ENCODE results near the gene NPW. TPM values are rescaled to one million over a fixed set of nuclear protein-coding genes. Genes with fewer than 3 reads are reported as not detected.

The NPW gene
- total and polyA plus RNA-seq, 2 donors (not counting 1 experiment from before 2014, with no cell fraction given), result 0.20 to 0.99 TPM

DNA sequence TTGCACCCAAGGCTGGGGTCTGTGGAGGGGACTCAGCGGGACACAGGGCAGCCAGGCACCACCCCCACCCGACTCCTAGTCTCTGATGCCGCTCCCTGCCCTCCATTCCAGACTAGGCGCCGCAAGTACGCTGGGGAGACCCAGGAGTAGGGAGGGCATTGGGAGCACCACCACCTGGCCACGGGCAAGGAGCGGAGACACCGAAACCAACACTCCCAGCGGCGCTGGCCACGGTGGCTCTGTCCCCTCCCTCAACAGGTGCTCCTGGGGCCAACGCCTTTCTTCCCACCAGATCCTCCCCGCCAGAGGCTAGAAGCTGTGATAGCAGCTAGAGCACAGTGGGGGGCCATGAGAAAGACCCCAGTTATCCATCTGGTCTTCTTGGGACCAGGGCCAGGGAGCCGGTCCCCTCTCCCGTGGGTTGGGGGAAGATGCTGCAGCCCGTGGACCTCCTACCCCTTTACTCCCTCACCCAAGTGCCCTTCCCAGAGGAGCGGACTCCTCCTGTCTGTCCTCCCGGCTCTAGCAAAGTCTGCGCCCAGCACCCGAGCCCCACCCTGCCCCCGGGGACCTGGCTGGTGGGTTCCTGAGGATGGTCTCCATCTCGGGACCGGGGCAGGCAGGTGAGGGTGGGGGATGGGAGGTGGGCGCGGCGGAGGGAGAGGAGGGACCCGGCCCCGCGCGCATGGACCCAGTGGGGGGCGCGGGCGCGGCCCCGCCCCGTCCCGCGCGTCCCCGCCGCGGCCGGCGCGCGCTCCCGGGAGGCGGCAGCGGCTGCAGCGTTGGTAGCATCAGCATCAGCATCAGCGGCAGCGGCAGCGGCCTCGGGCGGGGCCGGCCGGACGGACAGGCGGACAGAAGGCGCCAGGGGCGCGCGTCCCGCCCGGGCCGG lies 30.1 kb upstream of the NPW start, which contains the start of gene SYNGR3:
Gene SYNGR3 (plus strand): TSS at position 762 of the 892 bp plus-strand sequence. CDS start 133 bp downstream, outside the sequence.
- H3K4me3 ChIP-seq (replicated peaks in 1 of 4; ENCODE audit: control extremely low read depth in 1 of 4, insufficient read depth in 1 of 4, low read depth in 3 of 4, low read length in 4 of 4), result peak within 1 kb of the TSS in 3 of 4 experiments; percentile 21 to 39 (median 37)
- H3K4me1 ChIP-seq (ENCODE audit: control insufficient read depth, extremely low read depth, insufficient read depth, low read length), result peaks cover 16% of the 10 kb centered on the region
- H4K20me1 ChIP-seq (ENCODE audit: control insufficient read depth, extremely low read depth, insufficient read depth, low read length), result no peaks in the 10 kb centered on the region
- H3K27me3 ChIP-seq (ENCODE audit: control insufficient read depth, insufficient read depth, low read length), result peaks cover 21% of the 10 kb centered on the region
- DNase-seq (ENCODE audit: low read depth in 2 of 2), result no peak
- H2AFZ ChIP-seq (ENCODE audit: low read length), result no peak within 1 kb of the TSS
- H3K4me2 ChIP-seq (ENCODE audit: extremely low read depth, insufficient read depth, low read length), result peak within 1 kb of the TSS; percentile 51
- H3K27ac ChIP-seq (ENCODE audit: insufficient read depth, low read length), result no peak within 1 kb of the TSS
- H3K36me3 ChIP-seq (ENCODE audit: control insufficient read depth, insufficient read depth, low read length), result peaks cover 14% of the 10 kb centered on the region
- H3K79me2 ChIP-seq (ENCODE audit: control insufficient read depth, insufficient read depth, low read length), result peaks cover 11% of the 10 kb centered on the region
- no peak within 1 kb of the TSS for H3K9ac ChIP-seq (ENCODE audit: insufficient read depth, low read length)
- TF ChIP-seq EZH2 (IDR thresholded peaks at IDR 0.05; ENCODE audit: low read length, missing control alignments), result peak; percentile 61
- TF ChIP-seq CTCF (conservative IDR thresholded peaks at IDR 0.05 in 1 of 2, IDR thresholded peaks at IDR 0.05 in 1 of 2; ENCODE audit: low read depth in 1 of 2, low read length in 2 of 2), result no peak
- no peaks in the 10 kb centered on the region for H3K9me3 ChIP-seq (ENCODE audit: control insufficient read depth, insufficient read depth, low read depth, low read length)

- H3K36me3 ChIP-seq (ENCODE audit: control insufficient read depth, insufficient read depth, low read length), result peaks cover 14% of the 10 kb centered on the region
- no peak for TF ChIP-seq EZH2 (IDR thresholded peaks at IDR 0.05; ENCODE audit: low read length, missing control alignments)
- TF ChIP-seq CTCF (conservative IDR thresholded peaks at IDR 0.05 in 1 of 2, IDR thresholded peaks at IDR 0.05 in 1 of 2; ENCODE audit: low read depth in 1 of 2, low read length in 2 of 2), result no peak
- H3K9me3 ChIP-seq (ENCODE audit: control insufficient read depth, insufficient read depth, low read depth, low read length), result no peaks in the 10 kb centered on the region
- H3K27me3 ChIP-seq (ENCODE audit: control insufficient read depth, insufficient read depth, low read length), result peaks cover 21% of the 10 kb centered on the region
- H4K20me1 ChIP-seq (ENCODE audit: control insufficient read depth, extremely low read depth, insufficient read depth, low read length), result no peaks in the 10 kb centered on the region
- H3K4me1 ChIP-seq (ENCODE audit: control insufficient read depth, extremely low read depth, insufficient read depth, low read length), result peaks cover 12% of the 10 kb centered on the region
- no peak overlapping the region for H3K4me2 ChIP-seq (ENCODE audit: extremely low read depth, insufficient read depth, low read length)
- H3K79me2 ChIP-seq (ENCODE audit: control insufficient read depth, insufficient read depth, low read length), result peaks cover 8% of the 10 kb centered on the region
- H3K9ac ChIP-seq (ENCODE audit: insufficient read depth, low read length), result no peak overlapping the region
- no peak for DNase-seq (ENCODE audit: low read depth in 2 of 2)
- H2AFZ ChIP-seq (ENCODE audit: low read length), result no peak overlapping the region
- peak overlapping the region in 1 of 4 experiments; percentile 37 for H3K4me3 ChIP-seq (replicated peaks in 1 of 4; ENCODE audit: control extremely low read depth in 1 of 4, insufficient read depth in 1 of 4, low read depth in 3 of 4, low read length in 4 of 4)
- H3K27ac ChIP-seq (ENCODE audit: insufficient read depth, low read length), result no peak overlapping the region
These were observed 29.6 kb upstream of the NPW start for GRCh38 chr16:1990101-1990350.

DNA sequence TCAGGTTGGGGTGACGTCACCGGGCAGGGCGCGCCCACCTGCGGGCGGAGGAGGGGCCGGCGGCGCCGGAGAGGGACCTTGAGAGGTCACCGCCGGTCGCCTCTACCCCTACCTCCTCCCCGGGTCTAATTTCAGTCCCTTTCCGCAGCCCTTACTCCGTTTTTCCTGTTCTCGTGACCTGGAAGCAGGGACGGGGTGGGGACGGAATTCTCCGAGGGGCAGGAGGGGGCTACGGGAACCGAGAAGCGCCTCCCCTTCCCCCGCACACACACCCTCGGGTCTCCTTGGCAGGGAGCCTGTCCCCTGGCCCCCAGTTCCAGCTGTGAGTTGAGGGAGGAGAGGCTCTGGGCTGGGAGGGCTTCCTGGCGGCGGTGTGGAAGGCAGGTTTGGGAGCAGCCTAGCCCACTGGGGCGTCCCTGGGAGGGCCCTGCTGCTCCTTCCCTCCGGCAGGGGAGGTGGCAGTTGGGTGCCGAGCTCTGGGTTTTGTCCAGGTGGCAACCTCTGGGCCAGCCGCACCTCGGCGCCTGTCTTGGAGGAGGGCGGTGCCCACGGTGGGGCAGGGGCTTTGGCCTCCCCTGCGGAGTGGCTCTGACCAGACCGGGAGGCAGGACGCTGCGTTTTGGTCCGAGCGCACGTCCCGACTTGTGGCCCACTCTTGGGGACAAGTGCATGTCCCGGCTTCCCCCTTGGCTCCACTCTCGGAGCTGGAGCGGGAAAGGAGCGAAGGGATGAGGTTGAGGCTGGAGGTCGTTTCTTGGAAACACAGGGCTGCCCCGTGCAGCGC lies 29.0 kb upstream of the NPW start:
- Histone ChIP-seq H3K9ac (ENCODE audit: insufficient read depth, low read length) (no peak overlapping the region), H3K4me2 (ENCODE audit: extremely low read depth, insufficient read depth, low read length) (peak overlapping the region; percentile 51), H2AFZ (ENCODE audit: low read length) (no peak overlapping the region), H3K4me1 (ENCODE audit: control insufficient read depth, extremely low read depth, insufficient read depth, low read length) (peaks cover 7% of the 10 kb centered on the region), H3K27ac (ENCODE audit: insufficient read depth, low read length) (no peak overlapping the region), H3K36me3 (ENCODE audit: control insufficient read depth, insufficient read depth, low read length) (peaks cover 14% of the 10 kb centered on the region), H3K4me3 (replicated peaks in 1 of 4; ENCODE audit: control extremely low read depth in 1 of 4, insufficient read depth in 1 of 4, low read depth in 3 of 4, low read length in 4 of 4) (peak overlapping the region in 3 of 4 experiments; percentile 21 to 39 (median 37)), H3K9me3 (ENCODE audit: control insufficient read depth, insufficient read depth, low read depth, low read length) (no peaks in the 10 kb centered on the region), H3K27me3 (ENCODE audit: control insufficient read depth, insufficient read depth, low read length) (peaks cover 21% of the 10 kb centered on the region), H3K79me2 (ENCODE audit: control insufficient read depth, insufficient read depth, low read length) (peaks cover 3% of the 10 kb centered on the region), H4K20me1 (ENCODE audit: control insufficient read depth, extremely low read depth, insufficient read depth, low read length) (no peaks in the 10 kb centered on the region)
- TF ChIP-seq EZH2 (IDR thresholded peaks at IDR 0.05; ENCODE audit: low read length, missing control alignments) (peak; percentile 99), CTCF (conservative IDR thresholded peaks at IDR 0.05 in 1 of 2, IDR thresholded peaks at IDR 0.05 in 1 of 2; ENCODE audit: low read depth in 1 of 2, low read length in 2 of 2) (no peak)
- DNase-seq (ENCODE audit: low read depth in 2 of 2), result no peak
